ENCODE data around the gene S1PR4. TPM values are rescaled to one million over a fixed set of nuclear protein-coding genes. Genes with fewer than 3 reads are reported as not detected.
"Not testable (repeated sequence)": the region's sequence is repeated elsewhere in the genome, so short reads cannot be mapped to it uniquely, and the experiment has no call there.

The S1PR4 gene
- total RNA-seq, 1 donor from 2014 or later, result 236 TPM

- intact Hi-C loops (cut with micrococcal nuclease), result loop anchor here (2.0 kb wide), 1 partner anchor 136 kb away; no protein-coding TSS in a partner anchor
Measured at GRCh38 chr19:3210347-3211017, 31.9 kb downstream of the S1PR4 start.

- intact Hi-C loops (cut with micrococcal nuclease), result loop anchor here (2.0 kb wide), 1 partner anchor 136 kb away; no protein-coding TSS in a partner anchor
Measured at GRCh38 chr19:3211191-3211590, 32.6 kb downstream of the S1PR4 start.

GRCh38 chr19:3213159-3213558 is 34.6 kb downstream of the S1PR4 start:
- intact Hi-C loops (cut with micrococcal nuclease), result no loop called here

- intact Hi-C loops (cut with micrococcal nuclease), result no loop called here
Measured at GRCh38 chr19:3216874-3217273, 38.3 kb downstream of the S1PR4 start.

- intact Hi-C loops (cut with micrococcal nuclease), result no loop called here
Measured at GRCh38 chr19:3220576-3220975, 42.0 kb downstream of the S1PR4 start.

- intact Hi-C loops (cut with micrococcal nuclease), result not testable (repeated sequence)
Measured at GRCh38 chr19:3221576-3221975, 43.0 kb downstream of the S1PR4 start.

- intact Hi-C loops (cut with micrococcal nuclease), result no loop called here
Measured at GRCh38 chr19:3222709-3223108, 44.1 kb downstream of the S1PR4 start.

GRCh38 chr19:3224346-3225168 is 46.0 kb downstream of the S1PR4 start, which contains the start of gene CELF5:
Gene CELF5 (plus strand): TSS chr19:3224661. CDS start chr19:3224740, 79 bp downstream.
- intact Hi-C loops (cut with micrococcal nuclease), result no loop called here

GRCh38 chr19:3225169-3225485 is 46.6 kb downstream of the S1PR4 start:
- intact Hi-C loops (cut with micrococcal nuclease), result no loop called here

- intact Hi-C loops (cut with micrococcal nuclease), result no loop called here
Measured at GRCh38 chr19:3225677-3226093, 47.1 kb downstream of the S1PR4 start.

- intact Hi-C loops (cut with micrococcal nuclease), result no loop called here
Measured at GRCh38 chr19:3227054-3227626, 48.6 kb downstream of the S1PR4 start.

- intact Hi-C loops (cut with micrococcal nuclease), result no loop called here
Measured at GRCh38 chr19:3229346-3229743, 50.8 kb downstream of the S1PR4 start.

Other genes starting within 250 kb of the S1PR4 start
- 4.2 and 4.3 TPM in 2 replicates for gene ZNF77, start 233.8 kb upstream of the S1PR4 start, total RNA-seq
- 1.0 and 1.9 TPM in 2 replicates for gene TLE6, start 201.2 kb upstream of the S1PR4 start, total RNA-seq
- gene TLE2, start 149.5 kb upstream of the S1PR4 start, total RNA-seq, result 1.1 and 1.9 TPM in 2 replicates
- gene TLE5, start 116.3 kb upstream of the S1PR4 start, total RNA-seq, result 730 and 731 TPM in 2 replicates
- 1.6 and 2.3 TPM in 2 replicates for gene GNA11, start 84.4 kb upstream of the S1PR4 start, total RNA-seq
- gene GNA15, start 42.7 kb upstream of the S1PR4 start, total RNA-seq, result 83.0 and 83.6 TPM in 2 replicates
- gene NCLN, start 7.2 kb downstream of the S1PR4 start, total RNA-seq, result 57.0 and 61.0 TPM in 2 replicates
- 0.09 and 0.41 TPM in 2 replicates for gene CELF5, start 45.9 kb downstream of the S1PR4 start, total RNA-seq
- 11.5 and 11.9 TPM in 2 replicates for gene NFIC, start 187.8 kb downstream of the S1PR4 start, total RNA-seq

Data from T-helper 2 cell treated with Interferon-gamma antibody and Interleukin-4, amounts not matched to agents 100 ng/mL and 5 ng/mL, for 36 hours (primary cell).